ENCODE data around the gene ZDHHC14.
"Not testable (repeated sequence)": the region's sequence is repeated elsewhere in the genome, so short reads cannot be mapped to it uniquely, and the experiment has no call there.

The ZDHHC14 gene

GRCh38 chr6:157558049-157558448 lies 177.1 kb downstream of the ZDHHC14 start:
- Histone ChIP-seq H3K4me3 (ENCODE audit: low read depth, low read length) (no peak overlapping the region), H3K36me3 (ENCODE audit: control insufficient read depth, insufficient read depth, low read length) (no peaks in the 10 kb centered on the region), H3K27me3 (ENCODE audit: control insufficient read depth, insufficient read depth, low read length) (no peaks in the 10 kb centered on the region), H3K27ac (ENCODE audit: low read depth, low read length) (no peak overlapping the region), H3K9ac (ENCODE audit: low read depth, low read length) (no peak overlapping the region), H3K9me3 (ENCODE audit: control insufficient read depth, insufficient read depth, low read length) (no peaks in the 10 kb centered on the region), H3K4me1 (ENCODE audit: control insufficient read depth, insufficient read depth, low read length) (peaks cover 13% of the 10 kb centered on the region)

GRCh38 chr6:157558487-157559200 lies 177.7 kb downstream of the ZDHHC14 start:
- Histone ChIP-seq H3K36me3 (ENCODE audit: control insufficient read depth, insufficient read depth, low read length) (no peaks in the 10 kb centered on the region), H3K4me1 (ENCODE audit: control insufficient read depth, insufficient read depth, low read length) (peaks cover 7% of the 10 kb centered on the region), H3K9ac (ENCODE audit: low read depth, low read length) (no peak overlapping the region), H3K27ac (ENCODE audit: low read depth, low read length) (no peak overlapping the region), H3K9me3 (ENCODE audit: control insufficient read depth, insufficient read depth, low read length) (no peaks in the 10 kb centered on the region), H3K27me3 (ENCODE audit: control insufficient read depth, insufficient read depth, low read length) (no peaks in the 10 kb centered on the region), H3K4me3 (ENCODE audit: low read depth, low read length) (no peak overlapping the region)

GRCh38 chr6:157559201-157559756 lies 178.3 kb downstream of the ZDHHC14 start:
- Histone ChIP-seq H3K9ac (ENCODE audit: low read depth, low read length) (no peak overlapping the region), H3K27me3 (ENCODE audit: control insufficient read depth, insufficient read depth, low read length) (no peaks in the 10 kb centered on the region), H3K4me3 (ENCODE audit: low read depth, low read length) (no peak overlapping the region), H3K36me3 (ENCODE audit: control insufficient read depth, insufficient read depth, low read length) (no peaks in the 10 kb centered on the region), H3K9me3 (ENCODE audit: control insufficient read depth, insufficient read depth, low read length) (no peaks in the 10 kb centered on the region), H3K4me1 (ENCODE audit: control insufficient read depth, insufficient read depth, low read length) (peaks cover 3% of the 10 kb centered on the region), H3K27ac (ENCODE audit: low read depth, low read length) (no peak overlapping the region)

GRCh38 chr6:157560063-157560462 lies 179.1 kb downstream of the ZDHHC14 start:
- not testable (repeated sequence) for H3K36me3 ChIP-seq (ENCODE audit: control insufficient read depth, insufficient read depth, low read length); H3K4me1 ChIP-seq (ENCODE audit: control insufficient read depth, insufficient read depth, low read length); H3K27ac ChIP-seq (ENCODE audit: low read depth, low read length); H3K9ac ChIP-seq (ENCODE audit: low read depth, low read length); H3K27me3 ChIP-seq (ENCODE audit: control insufficient read depth, insufficient read depth, low read length); H3K4me3 ChIP-seq (ENCODE audit: low read depth, low read length); H3K9me3 ChIP-seq (ENCODE audit: control insufficient read depth, insufficient read depth, low read length)

GRCh38 chr6:157560691-157561413 lies 179.9 kb downstream of the ZDHHC14 start:
- Histone ChIP-seq H3K9me3 (ENCODE audit: control insufficient read depth, insufficient read depth, low read length) (no peaks in the 10 kb centered on the region), H3K27ac (ENCODE audit: low read depth, low read length) (no peak overlapping the region), H3K36me3 (ENCODE audit: control insufficient read depth, insufficient read depth, low read length) (no peaks in the 10 kb centered on the region), H3K27me3 (ENCODE audit: control insufficient read depth, insufficient read depth, low read length) (no peaks in the 10 kb centered on the region), H3K4me1 (ENCODE audit: control insufficient read depth, insufficient read depth, low read length) (peaks cover under 1% of the 10 kb centered on the region; the same call in 1 of the 2 replicates), H3K4me3 (ENCODE audit: low read depth, low read length) (no peak overlapping the region), H3K9ac (ENCODE audit: low read depth, low read length) (no peak overlapping the region)

- H3K36me3 ChIP-seq (ENCODE audit: control insufficient read depth, insufficient read depth, low read length) = no peaks in the 10 kb centered on the region
- H3K9me3 ChIP-seq (ENCODE audit: control insufficient read depth, insufficient read depth, low read length) = no peaks in the 10 kb centered on the region
- no peaks in the 10 kb centered on the region for H3K27me3 ChIP-seq (ENCODE audit: control insufficient read depth, insufficient read depth, low read length)
- H3K9ac ChIP-seq (ENCODE audit: low read depth, low read length) = no peak overlapping the region
- H3K27ac ChIP-seq (ENCODE audit: low read depth, low read length) = no peak overlapping the region
- no peaks in the 10 kb centered on the region for H3K4me1 ChIP-seq (ENCODE audit: control insufficient read depth, insufficient read depth, low read length)
- no peak overlapping the region for H3K4me3 ChIP-seq (ENCODE audit: low read depth, low read length)
Measured at GRCh38 chr6:157561414-157561790, 180.4 kb downstream of the ZDHHC14 start.

- H3K4me3 ChIP-seq (ENCODE audit: low read depth, low read length) = no peak overlapping the region
- no peak overlapping the region for H3K27ac ChIP-seq (ENCODE audit: low read depth, low read length)
- no peaks in the 10 kb centered on the region for H3K9me3 ChIP-seq (ENCODE audit: control insufficient read depth, insufficient read depth, low read length)
Measured at GRCh38 chr6:157561929-157562810, 181.2 kb downstream of the ZDHHC14 start.

GRCh38 chr6:157562997-157563396 lies 182.0 kb downstream of the ZDHHC14 start:
- Histone ChIP-seq H3K27ac (ENCODE audit: low read depth, low read length) (no peak overlapping the region), H3K9me3 (ENCODE audit: control insufficient read depth, insufficient read depth, low read length) (no peaks in the 10 kb centered on the region), H3K9ac (ENCODE audit: low read depth, low read length) (no peak overlapping the region), H3K4me1 (ENCODE audit: control insufficient read depth, insufficient read depth, low read length) (no peaks in the 10 kb centered on the region), H3K27me3 (ENCODE audit: control insufficient read depth, insufficient read depth, low read length) (no peaks in the 10 kb centered on the region), H3K36me3 (ENCODE audit: control insufficient read depth, insufficient read depth, low read length) (no peaks in the 10 kb centered on the region), H3K4me3 (ENCODE audit: low read depth, low read length) (no peak overlapping the region)

More at GRCh38 chr6:157561929-157562810, 181.2 kb downstream of the ZDHHC14 start:
- Histone ChIP-seq H3K36me3 (ENCODE audit: control insufficient read depth, insufficient read depth, low read length) (no peaks in the 10 kb centered on the region), H3K9ac (ENCODE audit: low read depth, low read length) (no peak overlapping the region), H3K27me3 (ENCODE audit: control insufficient read depth, insufficient read depth, low read length) (no peaks in the 10 kb centered on the region), H3K4me1 (ENCODE audit: control insufficient read depth, insufficient read depth, low read length) (no peaks in the 10 kb centered on the region)

- Histone ChIP-seq H3K9me3 (ENCODE audit: control insufficient read depth, insufficient read depth, low read length) (no peaks in the 10 kb centered on the region), H3K4me3 (ENCODE audit: low read depth, low read length) (no peak overlapping the region), H3K27ac (ENCODE audit: low read depth, low read length) (no peak overlapping the region), H3K36me3 (ENCODE audit: control insufficient read depth, insufficient read depth, low read length) (no peaks in the 10 kb centered on the region), H3K9ac (ENCODE audit: low read depth, low read length) (no peak overlapping the region), H3K27me3 (ENCODE audit: control insufficient read depth, insufficient read depth, low read length) (no peaks in the 10 kb centered on the region), H3K4me1 (ENCODE audit: control insufficient read depth, insufficient read depth, low read length) (no peaks in the 10 kb centered on the region)
Measured at GRCh38 chr6:157563611-157564284, 182.8 kb downstream of the ZDHHC14 start.

GRCh38 chr6:157568702-157569101 lies 187.7 kb downstream of the ZDHHC14 start:
- no peaks in the 10 kb centered on the region for H3K9me3 ChIP-seq (ENCODE audit: control insufficient read depth, insufficient read depth, low read length)
- H3K36me3 ChIP-seq (ENCODE audit: control insufficient read depth, insufficient read depth, low read length) = no peaks in the 10 kb centered on the region
- no peaks in the 10 kb centered on the region for H3K27me3 ChIP-seq (ENCODE audit: control insufficient read depth, insufficient read depth, low read length)
- no peak overlapping the region for H3K27ac ChIP-seq (ENCODE audit: low read depth, low read length)
- no peak overlapping the region for H3K4me3 ChIP-seq (ENCODE audit: low read depth, low read length)
- H3K4me1 ChIP-seq (ENCODE audit: control insufficient read depth, insufficient read depth, low read length) = 0 out of 2 replicates have a peak, but pooled peaks cover 8% of the 10 kb centered on the region
- H3K9ac ChIP-seq (ENCODE audit: low read depth, low read length) = no peak overlapping the region

Data from HUES48 (cell line).